ENCODE measurements around the gene FOXN3. TPM values are rescaled to one million over a fixed set of nuclear protein-coding genes. Genes with fewer than 3 reads are reported as not detected.

The FOXN3 gene
- total and polyA plus RNA-seq, 10 of the 15 experiments (the other 5 are each of a cell fraction or from before 2014, with no cell fraction given), result 4.5 to 68.9 (median 29.7) TPM

DNA sequence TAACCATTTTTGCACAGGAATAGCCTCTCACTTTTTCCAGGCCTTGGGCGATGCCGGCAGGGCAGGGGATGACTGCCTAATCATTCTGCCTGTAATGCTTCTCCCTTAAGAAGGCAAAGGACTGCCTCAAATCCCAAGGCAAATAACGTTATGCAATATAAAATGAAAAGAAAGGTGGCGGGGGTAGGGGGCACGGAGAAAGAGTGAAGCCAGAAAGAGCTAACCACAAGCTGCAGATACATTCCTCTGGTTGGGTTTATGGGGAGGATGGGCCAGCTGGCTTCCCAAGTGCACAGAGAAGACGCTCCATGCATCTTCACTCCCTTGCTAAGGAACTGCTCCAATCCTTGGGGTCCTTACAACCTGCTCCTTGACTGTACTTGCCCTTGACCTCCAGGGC, 229.5 kb downstream of the FOXN3 start:
- ChIA-PET SMC1A (ENCODE audit: uncharacterized antibody, unreplicated experiment) (no interaction called here), POLR2A (no interaction called here), CTCF (interaction anchor here (0.6 to 0.9 kb wide), 2 partner anchors 9 to 15 kb away, joined by 3 read pairs; no protein-coding TSS in a partner anchor), RAD21 (ENCODE audit: unreplicated experiment) (no interaction called here)
- H3K27me3 ChIP-seq (replicated peaks in 1 of 2; ENCODE audit: control insufficient read depth in 2 of 2, insufficient read depth in 2 of 2, low read length in 1 of 2), result no peaks in the 10 kb centered on the region
- H3K27ac ChIP-seq (ENCODE audit: control insufficient read depth, insufficient read depth), result no peak overlapping the region
- in situ Hi-C loops (cut with MboI) (no loop called here), intact Hi-C loops (cut with micrococcal nuclease; ENCODE audit: unreplicated experiment) (no loop called here)
- no TSS peak for BruUV-seq (replicated peaks)
- peaks cover 7% of the 10 kb centered on the region for H3K4me1 ChIP-seq (ENCODE audit: control insufficient read depth, insufficient read depth, low read length)
- H3K9ac ChIP-seq (ENCODE audit: control insufficient read depth, insufficient read depth, low read length), result no peak overlapping the region
- no peak for FAIRE-seq
- TF ChIP-seq POLR2AphosphoS5 (IDR thresholded peaks at IDR 0.05; ENCODE audit: low read length) (no peak), ZBED1 (IDR thresholded peaks at IDR 0.05; ENCODE audit: borderline replicate concordance) (no peak), CREM (IDR thresholded peaks at IDR 0.05; ENCODE audit: low read depth) (no peak), RAD21 (IDR thresholded peaks at IDR 0.05; ENCODE audit: insufficient read depth, low read depth, low read length) (no peak), HDGF (IDR thresholded peaks at IDR 0.05) (no peak), ASH2L (IDR thresholded peaks at IDR 0.05; ENCODE audit: borderline replicate concordance, low read depth) (no peak)
- no peak overlapping the region for H3K4me3 ChIP-seq
- no peak overlapping the region for H2AFZ ChIP-seq (ENCODE audit: control insufficient read depth, low read depth, low read length)
- H4K20me1 ChIP-seq (ENCODE audit: control insufficient read depth, insufficient read depth), result no peaks in the 10 kb centered on the region
- ATAC-seq, result no peak
- H3K9me3 ChIP-seq (replicated peaks; ENCODE audit: control insufficient read depth, insufficient read depth, low read length), result no peaks in the 10 kb centered on the region
- over 99% methylated on average over 6 of the region's 6 CpGs for WGBS (ENCODE audit: insufficient coverage, insufficient replicate concordance, low lambda C conversion rate, missing lambda C conversion rate)
- no peaks in the 10 kb centered on the region for H3K79me2 ChIP-seq (ENCODE audit: control insufficient read depth, insufficient read depth, low read length)
- H3K4me2 ChIP-seq (ENCODE audit: control insufficient read depth, insufficient read depth), result no peak overlapping the region
- H3K36me3 ChIP-seq (ENCODE audit: control insufficient read depth in 2 of 2, insufficient read depth in 2 of 2, low read length in 1 of 2), result peaks cover 3 to 17% of the 10 kb centered on the region in 2 experiments; a peak in 3 of 4 replicates
- DNase-seq (ENCODE audit: low read depth, low spot score), result no peak

DNA sequence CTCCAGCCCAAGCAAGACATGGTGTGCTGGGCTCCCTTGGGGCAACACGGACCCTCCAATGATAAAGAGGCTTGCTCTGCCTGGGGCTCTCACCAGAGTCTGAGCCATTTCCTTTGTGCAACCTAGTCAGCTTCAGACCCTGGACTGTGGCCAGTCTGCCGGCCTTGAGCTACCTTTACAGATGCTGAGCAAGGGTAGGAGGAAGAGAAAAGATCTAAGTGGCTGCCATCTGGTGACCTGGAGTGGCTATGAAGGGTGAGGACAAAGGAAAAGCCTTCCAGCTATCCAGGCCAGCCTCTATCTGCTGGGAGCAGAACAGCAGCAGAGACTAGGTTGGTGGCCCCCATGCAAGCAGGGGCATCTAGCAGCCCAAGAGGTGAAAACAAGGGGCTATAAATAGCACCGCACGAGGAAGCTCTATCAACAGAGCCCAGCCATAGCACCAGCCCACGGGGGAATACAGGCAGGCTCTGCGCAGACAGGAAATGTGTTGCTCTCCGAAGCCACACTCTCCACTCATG, 230.1 kb downstream of the FOXN3 start:
- Histone ChIP-seq H3K9me3 (replicated peaks; ENCODE audit: control insufficient read depth, insufficient read depth, low read length) (no peaks in the 10 kb centered on the region), H3K9ac (ENCODE audit: control insufficient read depth, insufficient read depth, low read length) (no peak overlapping the region), H3K27me3 (replicated peaks in 1 of 2; ENCODE audit: control insufficient read depth in 2 of 2, insufficient read depth in 2 of 2, low read length in 1 of 2) (no peaks in the 10 kb centered on the region), H3K36me3 (ENCODE audit: control insufficient read depth in 2 of 2, insufficient read depth in 2 of 2, low read length in 1 of 2) (peaks cover 3 to 17% of the 10 kb centered on the region in 2 experiments; a peak in 3 of 4 replicates), H3K4me2 (ENCODE audit: control insufficient read depth, insufficient read depth) (no peak overlapping the region), H3K4me3 (no peak overlapping the region), H3K4me1 (ENCODE audit: control insufficient read depth, insufficient read depth, low read length) (peaks cover 7% of the 10 kb centered on the region), H2AFZ (ENCODE audit: control insufficient read depth, low read depth, low read length) (no peak overlapping the region), H3K79me2 (ENCODE audit: control insufficient read depth, insufficient read depth, low read length) (no peaks in the 10 kb centered on the region), H4K20me1 (ENCODE audit: control insufficient read depth, insufficient read depth) (no peaks in the 10 kb centered on the region), H3K27ac (ENCODE audit: control insufficient read depth, insufficient read depth) (no peak overlapping the region)
- 40% methylated on average over 7 of the region's 7 CpGs for WGBS (ENCODE audit: insufficient coverage, insufficient replicate concordance, low lambda C conversion rate, missing lambda C conversion rate)
- ChIA-PET SMC1A (ENCODE audit: uncharacterized antibody, unreplicated experiment) (interaction anchor here (1.0 kb wide), 1 partner anchor 19 kb away, joined by 4 read pairs; no protein-coding TSS in a partner anchor), POLR2A (no interaction called here), CTCF (interaction anchor here (0.9 kb wide), 1 partner anchor 9 kb away, joined by 3 read pairs; no protein-coding TSS in a partner anchor), RAD21 (ENCODE audit: unreplicated experiment) (no interaction called here)
- intact Hi-C loops (cut with micrococcal nuclease; ENCODE audit: unreplicated experiment) (no loop called here), in situ Hi-C loops (cut with MboI) (no loop called here)
- BruUV-seq (replicated peaks), result no TSS peak
- FAIRE-seq (no peak), DNase-seq (ENCODE audit: low read depth, low spot score) (no peak), ATAC-seq (peak; percentile 27; the same call in 1 of the 3 replicates)
- TF ChIP-seq HDAC2 (IDR thresholded peaks at IDR 0.05) (no peak), NFYB (IDR thresholded peaks at IDR 0.05; ENCODE audit: insufficient read depth, low read depth, low read length) (no peak), RFX5 (IDR thresholded peaks at IDR 0.05; ENCODE audit: low read depth, low read length) (no peak), SIN3A (IDR thresholded peaks at IDR 0.05; ENCODE audit: low read depth, low read length) (no peak), TCF3 (IDR thresholded peaks at IDR 0.05; ENCODE audit: borderline replicate concordance, insufficient read depth, low read depth, low read length) (no peak), TARDBP (IDR thresholded peaks at IDR 0.05; ENCODE audit: borderline replicate concordance) (no peak), ATF7 (IDR thresholded peaks at IDR 0.05; ENCODE audit: low read depth) (no peak)
- TF ChIP-seq, protein P1, sequence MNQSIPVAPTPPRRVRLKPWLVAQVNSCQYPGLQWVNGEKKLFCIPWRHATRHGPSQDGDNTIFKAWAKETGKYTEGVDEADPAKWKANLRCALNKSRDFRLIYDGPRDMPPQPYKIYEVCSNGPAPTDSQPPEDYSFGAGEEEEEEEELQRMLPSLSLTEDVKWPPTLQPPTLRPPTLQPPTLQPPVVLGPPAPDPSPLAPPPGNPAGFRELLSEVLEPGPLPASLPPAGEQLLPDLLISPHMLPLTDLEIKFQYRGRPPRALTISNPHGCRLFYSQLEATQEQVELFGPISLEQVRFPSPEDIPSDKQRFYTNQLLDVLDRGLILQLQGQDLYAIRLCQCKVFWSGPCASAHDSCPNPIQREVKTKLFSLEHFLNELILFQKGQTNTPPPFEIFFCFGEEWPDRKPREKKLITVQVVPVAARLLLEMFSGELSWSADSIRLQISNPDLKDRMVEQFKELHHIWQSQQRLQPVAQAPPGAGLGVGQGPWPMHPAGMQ (IDR thresholded peaks at IDR 0.05; ENCODE audit: borderline replicate concordance), result no peak
- TF ChIP-seq, protein P2, sequence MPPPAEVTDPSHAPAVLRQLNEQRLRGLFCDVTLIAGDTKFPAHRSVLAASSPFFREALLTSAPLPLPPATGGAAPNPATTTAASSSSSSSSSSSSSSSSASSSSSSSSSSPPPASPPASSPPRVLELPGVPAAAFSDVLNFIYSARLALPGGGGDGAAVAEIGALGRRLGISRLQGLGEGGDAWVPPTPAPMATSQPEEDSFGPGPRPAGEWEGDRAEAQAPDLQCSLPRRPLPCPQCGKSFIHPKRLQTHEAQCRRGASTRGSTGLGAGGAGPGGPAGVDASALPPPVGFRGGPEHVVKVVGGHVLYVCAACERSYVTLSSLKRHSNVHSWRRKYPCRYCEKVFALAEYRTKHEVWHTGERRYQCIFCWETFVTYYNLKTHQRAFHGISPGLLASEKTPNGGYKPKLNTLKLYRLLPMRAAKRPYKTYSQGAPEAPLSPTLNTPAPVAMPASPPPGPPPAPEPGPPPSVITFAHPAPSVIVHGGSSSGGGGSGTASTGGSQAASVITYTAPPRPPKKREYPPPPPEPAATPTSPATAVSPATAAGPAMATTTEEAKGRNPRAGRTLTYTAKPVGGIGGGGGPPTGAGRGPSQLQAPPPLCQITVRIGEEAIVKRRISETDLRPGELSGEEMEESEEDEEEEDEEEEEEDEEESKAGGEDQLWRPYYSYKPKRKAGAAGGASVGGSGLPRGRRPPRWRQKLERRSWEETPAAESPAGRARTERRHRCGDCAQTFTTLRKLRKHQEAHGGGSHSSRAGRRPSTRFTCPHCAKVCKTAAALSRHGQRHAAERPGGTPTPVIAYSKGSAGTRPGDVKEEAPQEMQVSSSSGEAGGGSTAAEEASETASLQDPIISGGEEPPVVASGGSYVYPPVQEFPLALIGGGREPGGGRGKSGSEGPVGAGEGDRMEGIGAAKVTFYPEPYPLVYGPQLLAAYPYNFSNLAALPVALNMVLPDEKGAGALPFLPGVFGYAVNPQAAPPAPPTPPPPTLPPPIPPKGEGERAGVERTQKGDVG (CRISPR knock-in tag; IDR thresholded peaks at IDR 0.05), result no peak
